Keratinocyte (primary cell): ENCODE results near the gene TNNC1. TPM values are rescaled to one million over a fixed set of nuclear protein-coding genes. Genes with fewer than 3 reads are reported as not detected.

Experiments used
- DNase-seq: peaks from one replicate; pipeline ENCODE4 v3.0.0-alpha.2; 2011; ENCODE audit warnings: low read depth, missing footprints, low spot score
- FAIRE-seq: peaks from 2 replicates; lab custom pipeline; 2011; peaks lifted over from hg19 to GRCh38; lab: Jason Lieb, UNC
- H2AFZ ChIP-seq: 2 replicates; pipeline ENCODE4 v1.6.0; 2012; ENCODE audit warnings: low read length, control low read depth, inconsistent platforms; ENCODE audit not compliant: control insufficient read depth
- H3K27ac ChIP-seq: 2 replicates; pipeline ENCODE4 v1.5.1; 2011; ENCODE audit warnings: low read length; ENCODE audit not compliant: control insufficient read depth, insufficient read depth
- H3K27me3 ChIP-seq: 3 replicates; pipeline ENCODE4 v1.6.0; 2011; ENCODE audit warnings: low read length; ENCODE audit not compliant: control insufficient read depth, insufficient read depth; ENCODE audit errors: extremely low read depth
- H3K36me3 ChIP-seq, 2 experiments: 2 replicates in 1 of 2; 3 replicates in 1 of 2; pipeline ENCODE4 v1.5.1; 2011; ENCODE audit warnings: low read length in 2 of 2, mild to moderate bottlenecking in 1 of 2; ENCODE audit not compliant: control insufficient read depth in 2 of 2, insufficient read depth in 2 of 2; ENCODE audit errors: extremely low read depth in 1 of 2
- H3K4me1 ChIP-seq: 3 replicates; pipeline ENCODE4 v1.5.1; 2011; ENCODE audit warnings: low read length; ENCODE audit not compliant: control insufficient read depth, insufficient read depth; ENCODE audit errors: extremely low read depth
- H3K4me2 ChIP-seq: 3 replicates; pipeline ENCODE4 v1.6.0; 2011; ENCODE audit warnings: low read depth, low read length; ENCODE audit not compliant: control insufficient read depth, insufficient read depth; ENCODE audit errors: extremely low read depth
- H3K4me3 ChIP-seq, 3 experiments: fragments of 200-600 bp in 1 of 3; sonication (generic) in 1 of 3; 2 replicates in 2 of 3; 3 replicates in 1 of 3; pipeline ENCODE4 v1.5.1; 2011 to 2016; ENCODE audit warnings: low read length in 3 of 3, mild to moderate bottlenecking in 3 of 3, control low read depth in 2 of 3, inconsistent platforms in 1 of 3, low read depth in 1 of 3, mixed read lengths in 1 of 3, mixed run types in 1 of 3, moderate library complexity in 1 of 3; ENCODE audit not compliant: control insufficient read depth in 2 of 3, insufficient read depth in 2 of 3; ENCODE audit errors: extremely low read depth in 1 of 3
- H3K79me2 ChIP-seq: 2 replicates; pipeline ENCODE4 v1.6.0; 2012; ENCODE audit warnings: low read length; ENCODE audit not compliant: control insufficient read depth, insufficient read depth
- H3K9ac ChIP-seq: 3 replicates; pipeline ENCODE4 v1.6.0; 2011; ENCODE audit warnings: low read length; ENCODE audit not compliant: control insufficient read depth, insufficient read depth; ENCODE audit errors: extremely low read depth
- H3K9me1 ChIP-seq: 3 replicates; pipeline ENCODE4 v1.6.0; 2011; ENCODE audit warnings: low read length; ENCODE audit not compliant: control insufficient read depth, insufficient read depth; ENCODE audit errors: extremely low read depth
- H3K9me3 ChIP-seq: 2 replicates; pipeline ENCODE4 v1.5.1; 2012; ENCODE audit warnings: low read depth, low read length; ENCODE audit not compliant: control insufficient read depth
- H4K20me1 ChIP-seq: 3 replicates; pipeline ENCODE4 v1.6.0; 2011; ENCODE audit warnings: low read length; ENCODE audit not compliant: control insufficient read depth, insufficient read depth; ENCODE audit errors: extremely low read depth
- EZH2 ChIP-seq: IDR thresholded peaks from one replicate; pipeline ENCODE4 v1.6.1; 2012; ENCODE audit warnings: inconsistent platforms, mild to moderate bottlenecking, low read length, moderate library complexity
- dilution Hi-C: fragments of 300-500 bp; cut with MboI; formaldehyde crosslinking; loops from one replicate; pipeline ENCODE4 v1.7.0; 2020; ENCODE audit warnings: low sequenced_read_pairs; ENCODE audit not compliant: extremely low pct_ligation_motif_present
- polyA plus RNA-seq, 5 experiments: library from polyadenylated mRNA; depleted of rRNA in 3 of 5; stranded (reverse) in 3 of 5; stranded (forward) in 1 of 5; unstranded in 1 of 5; fragments of >200 nt; gene quantifications; 1 replicate in 1 of 5; 2 replicates in 3 of 5; 3 replicates in 1 of 5; pipeline versions ENCODE4 v1.2.1 to v1.2.3, GENCODE V29; 2011 to 2012; ENCODE audit warnings: missing spikeins in 2 of 5, low read depth in 1 of 5, low replicate concordance in 1 of 5
- TF ChIP-seq, protein P1 (sequence below), 3 experiments: IDR thresholded peaks in 1 of 3; conservative IDR thresholded peaks in 1 of 3; optimal IDR thresholded peaks in 1 of 3; 2 replicates in 2 of 3; 3 replicates in 1 of 3; pipeline versions ENCODE3 to v1.5.1; 2011; ENCODE audit warnings: low read length in 3 of 3, mild to moderate bottlenecking in 3 of 3, moderate library complexity in 2 of 3, control low read depth in 1 of 3, inconsistent platforms in 1 of 3; ENCODE audit not compliant: insufficient read depth in 2 of 3; ENCODE audit errors: extremely low read depth in 1 of 3

TNNC1 gene
- polyA plus RNA-seq, 1 donor (not counting 4 experiments of a cell fraction or from before 2014, with no cell fraction given): 0.33 TPM

DNA sequence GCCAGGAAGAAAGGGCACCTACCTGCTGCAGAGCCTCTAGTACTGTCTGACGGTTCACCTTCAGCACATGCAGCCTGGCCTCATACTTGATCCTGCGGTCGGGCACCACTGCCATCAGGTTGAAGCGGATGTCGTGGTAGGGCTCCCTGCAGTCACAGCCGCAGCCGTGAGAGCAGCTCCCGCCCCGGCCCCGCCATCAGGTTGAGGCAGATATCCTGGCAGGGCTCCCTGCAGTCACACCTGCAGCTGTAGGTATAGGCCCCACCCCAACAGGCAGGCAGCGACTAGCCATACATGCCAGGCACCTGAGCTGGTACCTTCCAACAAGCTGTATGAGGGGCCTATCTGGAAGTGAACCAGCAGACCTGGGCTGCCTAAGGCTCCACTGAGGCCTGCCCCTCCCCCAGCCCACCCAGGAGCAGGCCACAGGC is 47.6 kb downstream of the TNNC1 start:
- dilution Hi-C loops: no loop called here
- FAIRE-seq (peak; percentile 98), DNase-seq (peak; percentile 100)
- peak overlapping the region; percentile 80 for H3K9ac ChIP-seq
- H3K27ac ChIP-seq: peak overlapping the region; percentile 92
- TF ChIP-seq, protein P1, sequence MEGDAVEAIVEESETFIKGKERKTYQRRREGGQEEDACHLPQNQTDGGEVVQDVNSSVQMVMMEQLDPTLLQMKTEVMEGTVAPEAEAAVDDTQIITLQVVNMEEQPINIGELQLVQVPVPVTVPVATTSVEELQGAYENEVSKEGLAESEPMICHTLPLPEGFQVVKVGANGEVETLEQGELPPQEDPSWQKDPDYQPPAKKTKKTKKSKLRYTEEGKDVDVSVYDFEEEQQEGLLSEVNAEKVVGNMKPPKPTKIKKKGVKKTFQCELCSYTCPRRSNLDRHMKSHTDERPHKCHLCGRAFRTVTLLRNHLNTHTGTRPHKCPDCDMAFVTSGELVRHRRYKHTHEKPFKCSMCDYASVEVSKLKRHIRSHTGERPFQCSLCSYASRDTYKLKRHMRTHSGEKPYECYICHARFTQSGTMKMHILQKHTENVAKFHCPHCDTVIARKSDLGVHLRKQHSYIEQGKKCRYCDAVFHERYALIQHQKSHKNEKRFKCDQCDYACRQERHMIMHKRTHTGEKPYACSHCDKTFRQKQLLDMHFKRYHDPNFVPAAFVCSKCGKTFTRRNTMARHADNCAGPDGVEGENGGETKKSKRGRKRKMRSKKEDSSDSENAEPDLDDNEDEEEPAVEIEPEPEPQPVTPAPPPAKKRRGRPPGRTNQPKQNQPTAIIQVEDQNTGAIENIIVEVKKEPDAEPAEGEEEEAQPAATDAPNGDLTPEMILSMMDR (optimal IDR thresholded peaks at IDR 0.05 in 1 of 3, IDR thresholded peaks at IDR 0.05 in 1 of 3, conservative IDR thresholded peaks at IDR 0.05 in 1 of 3; ENCODE audit: extremely low read depth in 1 of 3, insufficient read depth in 2 of 3, low read length in 3 of 3): no peak
- no peak for TF ChIP-seq EZH2
- peak overlapping the region; percentile 95 for H3K4me2 ChIP-seq
- H4K20me1 ChIP-seq: no peaks in the 10 kb centered on the region
- H3K4me3 ChIP-seq: peak overlapping the region; percentile 11 to 38 (median 29)
- H3K9me3 ChIP-seq: no peaks in the 10 kb centered on the region
- H3K27me3 ChIP-seq: no peaks in the 10 kb centered on the region
- peaks cover 3% of the 10 kb centered on the region for H3K9me1 ChIP-seq
- peaks cover 60% of the 10 kb centered on the region for H3K4me1 ChIP-seq
- peaks cover 37 to 60% of the 10 kb centered on the region in 2 experiments for H3K36me3 ChIP-seq
- peaks cover 32% of the 10 kb centered on the region for H3K79me2 ChIP-seq
- no peak overlapping the region for H2AFZ ChIP-seq

DNA sequence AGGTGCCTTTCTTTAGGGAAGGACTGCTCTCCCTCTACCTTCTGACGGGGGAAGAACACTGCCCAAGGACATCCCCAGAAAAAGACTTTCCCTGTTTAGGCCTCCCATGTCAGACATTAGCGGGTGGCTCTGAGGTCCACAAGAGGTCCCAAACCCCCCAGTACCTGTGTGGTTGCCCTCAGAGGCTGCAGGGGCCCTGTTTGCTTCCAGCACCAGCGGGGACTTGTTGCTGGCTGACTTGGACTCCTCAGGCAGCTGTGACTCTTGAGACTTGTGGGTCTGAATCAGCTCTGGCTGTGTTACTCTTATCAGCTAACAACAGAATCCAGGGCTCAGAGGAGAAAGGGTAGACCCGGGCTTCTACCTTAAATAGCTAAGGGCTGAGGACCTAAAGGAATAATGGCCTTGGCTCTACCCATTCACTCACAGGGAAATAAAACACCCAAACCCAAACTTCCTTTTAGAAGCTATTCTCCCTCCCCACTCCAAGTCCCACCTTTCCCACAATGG is 48.2 kb downstream of the TNNC1 start:
- Histone ChIP-seq H3K4me2 (peak overlapping the region; percentile 95), H3K4me1 (peaks cover 60% of the 10 kb centered on the region), H2AFZ (no peak overlapping the region), H3K36me3 (peaks cover 41 to 66% of the 10 kb centered on the region in 2 experiments), H3K27ac (peak overlapping the region; percentile 92), H3K9ac (peak overlapping the region; percentile 63), H3K9me3 (no peaks in the 10 kb centered on the region), H3K27me3 (no peaks in the 10 kb centered on the region), H4K20me1 (no peaks in the 10 kb centered on the region), H3K4me3 (peak overlapping the region; percentile 11 to 38 (median 29)), H3K79me2 (peaks cover 31% of the 10 kb centered on the region), H3K9me1 (peaks cover 3% of the 10 kb centered on the region)
- dilution Hi-C loops: no loop called here
- no peak for FAIRE-seq
- DNase-seq: no peak
- TF ChIP-seq, protein P1 (optimal IDR thresholded peaks at IDR 0.05 in 1 of 3, IDR thresholded peaks at IDR 0.05 in 1 of 3, conservative IDR thresholded peaks at IDR 0.05 in 1 of 3; ENCODE audit: extremely low read depth in 1 of 3, insufficient read depth in 2 of 3, low read length in 3 of 3): peak in 1 of 3 experiments; percentile 11
- no peak for TF ChIP-seq EZH2
